ENCODE measurements around the gene GRIK2. TPM values are rescaled to one million over a fixed set of nuclear protein-coding genes. Genes with fewer than 3 reads are reported as not detected.

The GRIK2 gene
- total RNA-seq, 1 experiment from 2014 or later = 0.61 TPM

DNA sequence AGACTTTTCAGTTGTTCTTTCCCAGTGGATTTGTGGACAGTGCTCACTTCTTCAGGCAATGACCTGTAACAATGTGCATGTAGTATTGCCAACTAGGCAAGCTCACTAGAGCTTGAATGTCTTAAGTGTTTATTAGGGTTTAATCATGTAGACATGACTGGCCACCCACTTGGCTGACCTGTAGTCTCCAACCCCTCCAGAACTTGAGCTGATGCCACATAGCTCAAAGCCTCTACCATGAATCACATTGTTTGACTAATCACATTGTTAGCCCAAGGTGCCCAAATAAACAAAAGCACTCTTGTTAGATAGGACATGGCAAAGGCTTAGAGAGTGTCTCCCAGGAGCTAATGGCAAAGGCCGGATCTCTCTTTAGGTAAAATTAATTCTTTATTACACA, 272.7 kb downstream of the GRIK2 start:
- BruUV-seq (replicated peaks) = no TSS peak
- peak; percentile 14 to 72 for DNase-seq
- ChIA-PET POLR2A (ENCODE audit: unreplicated experiment) (no interaction called here), CTCF (no interaction called here)
- Histone ChIP-seq H3F3A (ENCODE audit: insufficient read depth, low read depth) (no peaks in the 10 kb centered on the region), H2AFZ (no peak overlapping the region), H4K20me1 (ENCODE audit: insufficient read depth) (no peaks in the 10 kb centered on the region), H3K9me2 (ENCODE audit: insufficient read depth) (0 out of 2 replicates have a peak, but pooled peaks cover 7% of the 10 kb centered on the region), H3K36me3 (ENCODE audit: low read depth) (no peaks in the 10 kb centered on the region), H3K79me2 (ENCODE audit: low read depth) (no peaks in the 10 kb centered on the region), H3K4me2 (no peak overlapping the region), H3K9me3 (ENCODE audit: insufficient read depth, low read depth) (no peaks in the 10 kb centered on the region), H3K27me3 (ENCODE audit: insufficient read depth, low read depth) (no peaks in the 10 kb centered on the region), H3K27ac (no peak overlapping the region), H3K4me1 (replicated peaks; ENCODE audit: insufficient read depth) (peaks cover 12% of the 10 kb centered on the region), H3K4me3 (no peak overlapping the region)
- TF ChIP-seq EZH2 (IDR thresholded peaks at IDR 0.05; ENCODE audit: low read depth) (no peak), CTCF (conservative IDR thresholded peaks at IDR 0.05) (no peak)
- intact Hi-C loops (cut with micrococcal nuclease; ENCODE audit: unreplicated experiment) = no loop called here

- Histone ChIP-seq H3K4me2 (no peak overlapping the region), H2AFZ (no peak overlapping the region), H3F3A (ENCODE audit: insufficient read depth, low read depth) (no peaks in the 10 kb centered on the region), H3K36me3 (ENCODE audit: low read depth) (no peaks in the 10 kb centered on the region), H4K20me1 (ENCODE audit: insufficient read depth) (no peaks in the 10 kb centered on the region), H3K79me2 (ENCODE audit: low read depth) (no peaks in the 10 kb centered on the region), H3K27ac (no peak overlapping the region), H3K27me3 (ENCODE audit: insufficient read depth, low read depth) (no peaks in the 10 kb centered on the region), H3K4me3 (no peak overlapping the region), H3K4me1 (replicated peaks; ENCODE audit: insufficient read depth) (peaks cover 12% of the 10 kb centered on the region), H3K9me2 (ENCODE audit: insufficient read depth) (0 out of 2 replicates have a peak, but pooled peaks cover 7% of the 10 kb centered on the region), H3K9me3 (ENCODE audit: insufficient read depth, low read depth) (no peaks in the 10 kb centered on the region; the same call in 1 of the 2 replicates)
- intact Hi-C loops (cut with micrococcal nuclease; ENCODE audit: unreplicated experiment) = no loop called here
- ChIA-PET CTCF (no interaction called here), POLR2A (ENCODE audit: unreplicated experiment) (no interaction called here)
- TF ChIP-seq CTCF (conservative IDR thresholded peaks at IDR 0.05) (no peak), EZH2 (IDR thresholded peaks at IDR 0.05; ENCODE audit: low read depth) (no peak)
- DNase-seq = no peak
- BruUV-seq (replicated peaks) = no TSS peak
These were observed 275.1 kb downstream of the GRIK2 start for GRCh38 chr6:101668496-101669030.

DNA sequence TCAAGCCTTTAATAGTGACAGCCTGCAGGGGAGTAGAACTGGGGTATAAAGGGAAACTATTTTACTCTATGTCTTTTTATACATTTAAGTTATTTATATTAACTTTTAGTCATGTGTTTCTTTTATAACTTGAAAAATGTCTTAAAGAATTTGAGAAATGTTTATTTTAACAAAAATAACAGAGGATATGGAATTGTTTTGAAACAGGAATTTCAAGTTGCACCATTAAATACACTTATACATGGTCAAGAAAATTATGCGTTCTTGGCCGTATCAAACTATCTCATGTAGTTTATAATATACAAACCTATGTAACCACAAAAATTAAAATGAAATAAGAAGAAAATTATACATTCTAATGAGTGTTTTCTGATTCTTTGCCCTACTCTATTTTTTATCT, 282.7 kb downstream of the GRIK2 start:
- H3K36me3 ChIP-seq (ENCODE audit: low read depth) = no peaks in the 10 kb centered on the region
- no TSS peak for BruUV-seq (replicated peaks)
- no peaks in the 10 kb centered on the region for H3F3A ChIP-seq (ENCODE audit: insufficient read depth, low read depth)
- H3K4me1 ChIP-seq (replicated peaks; ENCODE audit: insufficient read depth) = no peaks in the 10 kb centered on the region
- CTCF ChIA-PET = no interaction called here
- H3K27me3 ChIP-seq (ENCODE audit: insufficient read depth, low read depth) = no peaks in the 10 kb centered on the region
- no peak overlapping the region for H2AFZ ChIP-seq
- intact Hi-C loops (cut with micrococcal nuclease; ENCODE audit: unreplicated experiment) = no loop called here
- H3K27ac ChIP-seq = no peak overlapping the region
- no peaks in the 10 kb centered on the region for H3K9me2 ChIP-seq (ENCODE audit: insufficient read depth)
- TF ChIP-seq CTCF (conservative IDR thresholded peaks at IDR 0.05) (no peak), EZH2 (IDR thresholded peaks at IDR 0.05; ENCODE audit: low read depth) (no peak)
- no peak overlapping the region for H3K4me2 ChIP-seq
- no peaks in the 10 kb centered on the region; the same call in 1 of the 2 replicates for H3K9me3 ChIP-seq (ENCODE audit: insufficient read depth, low read depth)
- no peaks in the 10 kb centered on the region for H4K20me1 ChIP-seq (ENCODE audit: insufficient read depth)
- H3K79me2 ChIP-seq (ENCODE audit: low read depth) = no peaks in the 10 kb centered on the region
- no peak for DNase-seq
- POLR2A ChIA-PET (ENCODE audit: unreplicated experiment) = no interaction called here
- H3K4me3 ChIP-seq = no peak overlapping the region

Data from PC-9 (cell line).